Breast epithelium (tissue), 3 donors: ENCODE results near the gene PCDHB12.
"Not testable (repeated sequence)": the region's sequence is repeated elsewhere in the genome, so short reads cannot be mapped to it uniquely, and the experiment has no call there.

Source experiments
- CTCF ChIP-seq, 3 donors: fragments of 450-650 bp; IDR thresholded peaks; one replicate each; pipeline ENCODE4 v1.5.1; 2016 to 2017; ENCODE audit warnings: antibody characterized with exemption in 3 of 3, mild to moderate bottlenecking in 3 of 3, moderate library complexity in 3 of 3
- POLR2A ChIP-seq: fragments of 450-650 bp; IDR thresholded peaks from one replicate; pipeline ENCODE4 v1.6.1; 2016; ENCODE audit warnings: antibody characterized with exemption, mild to moderate bottlenecking, moderate library complexity
- POLR2AphosphoS5 ChIP-seq, 3 donors: sonication (generic); formaldehyde crosslinking; IDR thresholded peaks; one replicate each; pipeline ENCODE4 v1.6.1; 2017; ENCODE audit warnings: antibody characterized with exemption in 3 of 3

GRCh38 chr5:141201126-141201525 is 7.4 kb upstream of the PCDHB12 start:
- TF ChIP-seq CTCF (IDR thresholded peaks at IDR 0.05); POLR2A; POLR2AphosphoS5 (IDR thresholded peaks at IDR 0.05): not testable (repeated sequence)
